ENCODE measurements around the gene TNRC6B.

TNRC6B gene

DNA sequence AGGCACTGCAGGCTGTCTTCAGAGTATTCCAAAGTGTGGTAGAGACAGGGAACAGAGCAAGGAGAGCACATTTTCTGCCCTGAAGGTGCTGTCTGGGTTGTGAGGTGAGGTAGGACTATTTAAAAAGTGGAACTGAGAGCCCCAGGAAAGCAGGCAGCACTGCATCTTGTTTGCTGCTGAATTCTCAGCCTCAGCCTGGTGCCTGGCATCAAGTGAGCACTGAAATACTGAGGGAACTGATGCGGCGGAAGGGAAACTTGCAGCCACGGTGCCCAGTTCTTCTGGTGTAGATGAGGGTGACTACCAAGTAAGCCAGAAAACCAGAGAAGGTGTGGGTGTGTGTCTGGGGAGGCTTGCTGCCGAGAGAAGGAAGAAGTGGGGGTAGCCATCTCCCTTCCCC lies 59.5 kb downstream of the TNRC6B start:
- TF ChIP-seq, protein P1, sequence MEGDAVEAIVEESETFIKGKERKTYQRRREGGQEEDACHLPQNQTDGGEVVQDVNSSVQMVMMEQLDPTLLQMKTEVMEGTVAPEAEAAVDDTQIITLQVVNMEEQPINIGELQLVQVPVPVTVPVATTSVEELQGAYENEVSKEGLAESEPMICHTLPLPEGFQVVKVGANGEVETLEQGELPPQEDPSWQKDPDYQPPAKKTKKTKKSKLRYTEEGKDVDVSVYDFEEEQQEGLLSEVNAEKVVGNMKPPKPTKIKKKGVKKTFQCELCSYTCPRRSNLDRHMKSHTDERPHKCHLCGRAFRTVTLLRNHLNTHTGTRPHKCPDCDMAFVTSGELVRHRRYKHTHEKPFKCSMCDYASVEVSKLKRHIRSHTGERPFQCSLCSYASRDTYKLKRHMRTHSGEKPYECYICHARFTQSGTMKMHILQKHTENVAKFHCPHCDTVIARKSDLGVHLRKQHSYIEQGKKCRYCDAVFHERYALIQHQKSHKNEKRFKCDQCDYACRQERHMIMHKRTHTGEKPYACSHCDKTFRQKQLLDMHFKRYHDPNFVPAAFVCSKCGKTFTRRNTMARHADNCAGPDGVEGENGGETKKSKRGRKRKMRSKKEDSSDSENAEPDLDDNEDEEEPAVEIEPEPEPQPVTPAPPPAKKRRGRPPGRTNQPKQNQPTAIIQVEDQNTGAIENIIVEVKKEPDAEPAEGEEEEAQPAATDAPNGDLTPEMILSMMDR (conservative IDR thresholded peaks at IDR 0.05), result no peak
- no peak overlapping the region for H3K27ac ChIP-seq

DNA sequence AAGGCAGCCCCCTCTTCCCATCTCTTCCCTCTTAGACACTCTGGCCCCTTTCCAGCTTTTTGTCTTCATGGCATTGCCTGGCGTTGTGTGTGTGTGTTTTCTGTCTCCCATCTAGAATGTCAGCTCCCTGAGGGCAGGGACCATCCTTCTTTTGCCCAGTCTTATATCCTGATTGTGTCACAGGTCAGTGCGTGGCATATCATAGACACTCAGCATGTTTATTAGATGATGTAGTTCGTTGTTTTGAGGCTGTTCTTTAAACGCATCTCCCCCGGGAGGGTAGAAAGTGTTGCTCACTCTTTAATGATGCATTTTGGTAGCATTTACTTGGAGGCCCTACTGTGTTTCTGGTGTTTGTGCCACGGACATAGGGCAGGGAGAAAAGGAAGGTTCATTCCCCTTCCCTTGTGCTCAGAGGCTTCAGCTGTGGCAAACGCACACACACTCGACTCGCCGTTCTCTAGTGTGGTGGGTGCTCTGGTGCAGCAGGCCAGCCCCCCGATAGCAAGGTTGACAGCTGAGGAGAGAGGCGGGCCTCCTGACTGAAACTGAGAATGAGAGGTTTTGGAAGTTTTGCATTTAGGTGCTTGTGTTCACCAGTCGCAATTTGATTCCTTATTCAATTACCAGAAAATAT lies 60.2 kb downstream of the TNRC6B start:
- H3K27ac ChIP-seq, result peak overlapping the region; percentile 66; the same call in 1 of the 2 replicates
- TF ChIP-seq, protein P1 (conservative IDR thresholded peaks at IDR 0.05), result no peak

DNA sequence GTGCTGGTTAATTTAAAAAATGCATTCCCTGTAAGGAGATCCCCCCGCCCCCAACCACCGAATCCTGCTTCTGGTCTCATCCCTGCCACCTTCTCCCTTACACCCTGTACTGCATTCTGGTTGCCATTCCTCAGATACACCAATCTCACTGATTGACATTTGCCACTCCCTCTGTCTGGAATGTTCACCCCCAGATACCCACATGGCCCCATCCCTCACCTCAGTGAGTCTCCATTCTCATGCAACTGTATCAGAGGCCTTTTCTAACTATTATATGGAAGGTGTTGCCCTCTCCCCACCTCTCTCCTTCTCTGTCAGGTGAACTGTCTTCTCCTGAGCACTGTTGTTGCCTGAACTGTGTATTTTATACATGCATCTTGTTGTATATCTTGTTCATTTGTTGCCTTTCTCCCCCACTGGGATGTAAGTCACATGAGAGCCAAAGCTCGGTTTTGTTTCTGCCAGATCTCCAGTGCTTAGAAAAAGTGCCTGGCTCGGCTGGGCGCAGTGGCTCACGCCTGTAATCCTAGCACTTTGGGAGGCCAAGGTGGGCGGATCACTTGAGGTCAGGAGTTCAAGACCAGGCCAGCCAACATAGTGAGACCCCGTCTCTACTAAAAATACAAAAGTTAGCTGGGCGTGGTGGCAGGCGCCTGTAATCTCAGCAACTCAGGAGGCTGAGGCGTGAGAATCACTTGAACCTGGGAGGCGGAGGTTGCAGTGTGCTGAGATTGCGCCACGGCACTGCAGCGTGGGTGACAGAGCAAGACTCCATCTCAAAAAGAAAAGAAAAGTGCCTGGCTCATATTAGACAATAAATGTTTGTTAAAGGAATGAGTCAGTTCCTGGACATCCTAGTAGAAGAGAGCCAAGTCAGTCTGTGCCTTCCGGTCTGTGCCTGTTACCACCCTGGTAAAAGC lies 61.0 kb downstream of the TNRC6B start:
- peak overlapping the region; percentile 66 for H3K27ac ChIP-seq
- TF ChIP-seq, protein P1 (conservative IDR thresholded peaks at IDR 0.05), result no peak

DNA sequence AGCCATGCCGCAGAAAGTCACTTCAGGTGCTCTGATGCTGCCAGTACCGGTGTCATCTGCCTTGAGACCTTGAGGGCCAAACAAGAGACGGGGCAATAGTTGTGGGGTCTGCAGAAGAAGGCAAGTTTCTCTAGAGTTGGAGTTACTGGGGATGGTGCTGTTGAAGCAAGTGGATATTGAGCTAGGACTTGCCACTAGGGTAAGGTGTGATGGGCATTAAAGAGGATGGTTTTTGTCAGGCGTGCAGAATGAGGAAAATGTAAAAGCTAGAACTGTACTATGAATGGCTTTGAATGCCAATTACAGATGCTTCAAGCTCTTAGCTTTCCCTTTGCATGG lies 61.6 kb downstream of the TNRC6B start:
- TF ChIP-seq, protein P1 (conservative IDR thresholded peaks at IDR 0.05), result no peak
- peak overlapping the region; percentile 66 for H3K27ac ChIP-seq

DNA sequence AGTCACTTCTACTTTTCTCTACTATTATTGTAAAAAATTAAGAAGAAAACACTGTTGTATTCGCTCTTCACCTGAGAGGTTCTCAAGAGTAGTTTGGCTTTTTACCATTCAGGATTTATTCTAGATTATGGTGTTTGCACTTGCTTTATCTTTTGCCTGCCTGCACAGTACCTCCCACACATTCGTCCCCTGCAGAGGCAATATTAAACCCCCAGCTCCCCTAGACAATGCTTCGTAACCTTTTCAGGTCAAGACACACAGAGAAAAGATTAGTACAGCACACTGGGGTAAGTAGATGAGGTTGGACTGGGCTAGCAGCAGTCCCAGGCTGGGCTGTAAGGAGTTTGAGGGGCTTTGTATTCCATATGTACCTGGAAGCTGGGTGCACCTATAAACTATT lies 62.4 kb downstream of the TNRC6B start:
- TF ChIP-seq, protein P1 (conservative IDR thresholded peaks at IDR 0.05), result no peak
- no peak overlapping the region; the same call in 1 of the 2 replicates for H3K27ac ChIP-seq

DNA sequence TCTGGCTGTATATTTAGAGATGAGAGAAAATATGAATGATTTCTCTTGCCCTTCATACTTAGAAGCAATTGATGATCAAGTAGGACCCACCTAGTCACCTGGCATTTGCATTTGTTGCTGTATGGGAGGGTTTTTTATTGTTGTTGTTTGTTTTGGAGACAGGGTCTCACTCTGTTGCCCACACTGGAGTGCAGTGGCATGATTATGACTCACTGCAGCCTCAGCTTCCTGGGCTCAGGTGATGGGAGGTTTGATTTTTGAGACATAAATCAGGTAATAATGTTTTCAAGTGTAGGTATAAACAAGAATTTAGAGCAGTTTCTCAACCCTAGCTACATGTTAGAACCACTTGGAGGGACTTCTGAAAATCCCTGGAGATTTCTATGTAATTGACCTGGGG lies 63.0 kb downstream of the TNRC6B start:
- H3K27ac ChIP-seq, result no peak overlapping the region
- TF ChIP-seq, protein P1 (conservative IDR thresholded peaks at IDR 0.05), result no peak

DNA sequence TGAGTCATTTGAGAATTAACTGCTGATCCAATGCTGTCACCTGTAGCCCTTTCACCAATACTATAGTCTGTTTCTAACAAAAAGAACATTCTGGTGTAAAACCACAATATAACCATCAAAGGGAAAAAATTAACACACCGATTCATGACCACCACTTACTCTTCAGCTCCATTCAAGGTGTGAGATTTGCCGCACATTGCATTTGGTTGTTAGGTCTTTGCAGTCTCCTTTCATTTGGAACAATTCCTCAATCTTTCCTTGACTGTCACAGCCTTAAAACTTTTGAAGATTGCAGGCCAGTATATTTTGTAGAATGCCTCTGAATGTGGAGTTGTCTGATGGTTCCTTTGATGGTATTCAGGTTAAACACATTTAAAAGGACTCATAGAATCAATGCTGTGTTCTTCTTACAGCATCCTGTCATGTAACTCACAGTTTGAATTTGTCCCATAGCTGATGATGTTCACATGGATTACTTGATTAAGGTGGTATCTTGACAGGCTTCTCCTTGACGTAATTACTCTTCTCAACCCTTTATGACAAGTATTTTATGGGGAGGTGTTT lies 63.6 kb downstream of the TNRC6B start:
- TF ChIP-seq, protein P1 (conservative IDR thresholded peaks at IDR 0.05), result no peak
- H3K27ac ChIP-seq, result no peak overlapping the region

All from VCaP (cell line).